CD4-positive, alpha-beta T cell (primary cell): ENCODE results near the gene TROAP. TPM values are rescaled to one million over a fixed set of nuclear protein-coding genes. Genes with fewer than 3 reads are reported as not detected.
"Not testable (repeated sequence)": the region's sequence is repeated elsewhere in the genome, so short reads cannot be mapped to it uniquely, and the experiment has no call there.

ENCODE experiments used
- ATAC-seq: fragments of 200-7000 bp; cut with Tn5 transposase; one replicate; pipeline ENCODE4 v1.10.0; 2022; ENCODE audit warnings: mild to moderate bottlenecking; ENCODE audit not compliant: poor library complexity
- CTCF ChIA-PET: fragments of 350-600 bp; sonication (Branson Sonifier 250); formaldehyde crosslinking; loops from one replicate; lab custom pipeline; 2021; ENCODE audit warnings: antibody characterized with exemption, inconsistent platforms; lab: Charles Lee
- POLR2A ChIA-PET: fragments of 350-600 bp; sonication (Branson Sonifier 250); formaldehyde crosslinking; loops from one replicate; lab custom pipeline; 2021; ENCODE audit warnings: antibody characterized with exemption, inconsistent platforms; lab: Charles Lee
- DNase-seq, 14 experiments: peaks; one replicate each; pipeline ENCODE4 v3.0.0-alpha.2; 2013 to 2020; ENCODE audit warnings: mixed read lengths in 2 of 14
- H3K27ac ChIP-seq, 2 donors: one replicate each; pipeline versions ENCODE4 v1.5.1 to v1.7.0; 2013; ENCODE audit warnings: low read length in 2 of 2, low read depth in 1 of 2, mild to moderate bottlenecking in 1 of 2
- H3K27me3 ChIP-seq, 2 experiments: 1 replicate in 1 of 2; 2 replicates in 1 of 2; pipeline versions ENCODE4 v1.6.1 to v1.7.0; 2013; ENCODE audit warnings: low read length in 2 of 2, control low read depth in 1 of 2, mild to moderate bottlenecking in 1 of 2, moderate library complexity in 1 of 2; ENCODE audit not compliant: insufficient read depth in 2 of 2, control insufficient read depth in 1 of 2
- H3K36me3 ChIP-seq: one replicate; pipeline ENCODE4 v1.6.1; 2013; ENCODE audit warnings: low read length, control low read depth; ENCODE audit not compliant: insufficient read depth
- H3K4me1 ChIP-seq: one replicate; pipeline ENCODE4 v1.6.1; 2013; ENCODE audit warnings: low read length, control low read depth; ENCODE audit not compliant: insufficient read depth
- H3K4me3 ChIP-seq: one replicate; pipeline ENCODE4 v1.5.1; 2013; ENCODE audit warnings: mild to moderate bottlenecking, low read length, moderate library complexity
- H3K9me3 ChIP-seq, 2 experiments: 1 replicate in 1 of 2; 2 replicates in 1 of 2; pipeline versions ENCODE4 v1.6.1 to v1.7.0; 2013; ENCODE audit warnings: low read length in 2 of 2, mild to moderate bottlenecking in 2 of 2, control low read depth in 1 of 2, moderate library complexity in 1 of 2; ENCODE audit not compliant: control insufficient read depth in 1 of 2, insufficient read depth in 1 of 2
- H3K27ac Mint-ChIP-seq: one replicate; pipeline ENCODE4 v1.8.0; 2020; ENCODE audit warnings: mixed read lengths
- H3K27me3 Mint-ChIP-seq: one replicate; pipeline ENCODE4 v1.8.0; 2021; ENCODE audit warnings: mixed read lengths
- H3K36me3 Mint-ChIP-seq: one replicate; pipeline ENCODE4 v1.8.0; 2021; ENCODE audit warnings: low read depth, mixed read lengths
- H3K4me1 Mint-ChIP-seq: one replicate; pipeline ENCODE4 v1.8.0; 2021; ENCODE audit warnings: low read depth, mixed read lengths
- H3K4me3 Mint-ChIP-seq: one replicate; pipeline ENCODE4 v1.8.0; 2020; ENCODE audit warnings: mild to moderate bottlenecking, mixed read lengths
- H3K9me3 Mint-ChIP-seq: one replicate; pipeline ENCODE4 v1.8.0; 2020; ENCODE audit warnings: mixed read lengths
- CTCF ChIP-seq: fragments of 200-600 bp; IDR thresholded peaks from one replicate; pipeline ENCODE4 v1.8.0; 2022; ENCODE audit warnings: antibody characterized with exemption, mild to moderate bottlenecking
- intact Hi-C, 2 experiments: fragments of 100-400 bp; cut with DNase I in 1 of 2; cut with micrococcal nuclease in 1 of 2; formaldehyde crosslinking; loops; one replicate each; pipeline versions ENCODE4 v1.15.1 to v1.9.0; 2023 to 2025; cut with DNase I, micrococcal nuclease
- total RNA-seq, 174 experiments: library from RNA in 2 of 174; stranded (reverse) in 2 of 174; gene quantifications; one replicate each; pipeline ENCODE4 v1.2.3 and lab custom pipeline; 2021 to 2026

The TROAP gene
- total RNA-seq, 2 experiments from 2014 or later, result 0.30 to 0.31 TPM

DNA sequence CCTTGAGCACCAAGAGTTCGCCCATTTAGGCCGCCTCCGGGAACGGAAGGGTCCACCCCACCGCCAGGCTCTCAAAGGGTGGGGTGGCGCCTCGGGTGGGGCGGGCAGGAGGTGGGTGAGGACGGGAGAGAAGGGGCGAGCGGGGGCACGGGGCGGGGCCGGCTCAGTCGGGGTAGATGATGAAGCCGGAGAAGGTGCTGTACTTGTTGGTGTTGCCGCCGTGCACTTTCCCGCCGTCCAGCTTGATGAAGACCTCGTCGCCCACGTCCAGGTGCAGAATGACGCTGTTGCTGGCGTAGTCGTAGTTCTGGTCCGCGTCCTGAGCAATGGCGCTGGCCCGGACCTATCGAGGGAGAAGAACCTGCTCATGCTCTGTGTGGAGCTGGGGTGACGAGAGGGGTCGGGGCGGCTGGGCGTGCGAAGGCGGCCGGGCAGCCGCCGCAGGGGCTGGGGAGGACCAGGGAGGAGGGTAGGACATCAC lies 9.9 kb downstream of the TROAP start:
- Mint-ChIP-seq H3K4me3 (peak overlapping the region; percentile 1), H3K4me1 (peaks cover 30% of the 10 kb centered on the region), H3K9me3 (no peaks in the 10 kb centered on the region), H3K36me3 (no peaks in the 10 kb centered on the region), H3K27me3 (peaks cover 62% of the 10 kb centered on the region), H3K27ac (no peak overlapping the region)
- Histone ChIP-seq H3K9me3 (peaks cover 0 to 8% of the 10 kb centered on the region in 2 experiments), H3K27me3 (peaks cover 44 to 48% of the 10 kb centered on the region in 2 experiments), H3K36me3 (no peaks in the 10 kb centered on the region), H3K27ac (no peak overlapping the region), H3K4me1 (peaks cover 26% of the 10 kb centered on the region), H3K4me3 (no peak overlapping the region)
- ATAC-seq (no peak), DNase-seq (peak in 1 of 14 experiments; percentile 15)
- ChIA-PET CTCF (interaction anchor here (1.2 to 2.7 kb wide), 3 partner anchors 10 to 18 kb away, joined by 4 to 28 read pairs (median 25); partner anchors contain the start of gene DNAJC22), POLR2A (interaction anchor here (0.6 kb wide), 1 partner anchor 9 kb away, joined by 3 read pairs; no protein-coding TSS in a partner anchor)
- intact Hi-C loops, result no loop called here
- TF ChIP-seq CTCF, result no peak

DNA sequence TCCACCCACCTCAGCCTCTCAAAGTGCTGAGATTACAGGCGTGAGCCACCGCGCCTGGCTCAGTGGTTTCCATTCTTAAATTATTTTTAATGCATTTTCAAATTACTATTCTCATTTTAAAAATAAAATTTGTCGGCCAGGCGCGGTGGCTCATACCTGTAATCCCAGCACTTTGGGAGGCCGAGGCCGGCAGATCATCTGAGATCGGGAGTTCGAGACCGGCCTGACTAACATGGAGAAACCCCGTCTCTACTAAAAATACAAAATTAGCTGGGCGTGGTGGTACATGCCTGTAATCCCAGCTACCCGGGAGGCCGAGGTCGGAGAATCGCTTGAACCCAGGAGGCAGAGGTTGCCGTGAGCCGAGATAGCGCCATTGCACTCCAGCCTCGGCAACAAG lies 10.7 kb downstream of the TROAP start:
- ChIA-PET POLR2A (interaction anchor here (0.6 kb wide), 1 partner anchor 9 kb away, joined by 3 read pairs; no protein-coding TSS in a partner anchor), CTCF (interaction anchor here (0.7 to 2.7 kb wide), 2 partner anchors 9 to 14 kb away, joined by 5 to 25 read pairs; no protein-coding TSS in a partner anchor)
- DNase-seq, ATAC-seq, H3K36me3 ChIP-seq, H3K9me3 ChIP-seq, H3K4me3 Mint-ChIP-seq, H3K9me3 Mint-ChIP-seq, H3K4me3 ChIP-seq, H3K27ac Mint-ChIP-seq, intact Hi-C loops, H3K36me3 Mint-ChIP-seq, H3K27ac ChIP-seq: not testable (repeated sequence)
- Mint-ChIP-seq H3K4me1 (peaks cover 32% of the 10 kb centered on the region), H3K27me3 (peaks cover 70% of the 10 kb centered on the region)
- Histone ChIP-seq H3K27me3 (peaks cover 48 to 57% of the 10 kb centered on the region in 2 experiments), H3K4me1 (peaks cover 28% of the 10 kb centered on the region)

DNA sequence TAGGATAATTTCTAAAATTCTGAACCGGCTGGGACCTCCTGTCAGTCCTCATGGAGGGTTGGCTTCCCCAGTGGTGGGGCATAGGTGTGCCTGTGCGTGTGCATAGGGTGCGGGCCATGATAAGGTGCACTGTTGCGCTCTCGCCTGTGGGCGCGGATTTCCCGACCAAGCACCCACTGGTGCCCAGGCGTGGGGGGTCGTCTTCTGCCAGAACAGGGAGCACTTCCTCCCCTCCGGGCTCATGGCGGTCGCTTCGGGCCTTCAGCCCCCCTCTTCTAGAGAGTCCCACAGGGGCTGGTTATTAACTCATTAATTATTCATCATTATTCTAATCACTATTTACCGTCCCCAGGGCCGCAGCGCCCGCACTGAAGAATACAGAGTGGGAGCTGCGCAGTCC lies 11.2 kb downstream of the TROAP start:
- Histone ChIP-seq H3K27ac (no peak overlapping the region), H3K4me1 (peaks cover 28% of the 10 kb centered on the region), H3K36me3 (no peaks in the 10 kb centered on the region), H3K9me3 (peaks cover 0 to 8% of the 10 kb centered on the region in 2 experiments), H3K27me3 (peaks cover 53 to 59% of the 10 kb centered on the region in 2 experiments), H3K4me3 (no peak overlapping the region)
- intact Hi-C loops, result no loop called here
- ATAC-seq (no peak), DNase-seq (peak in 1 of 14 experiments; percentile 23)
- no peak overlapping the region for H3K4me3 Mint-ChIP-seq
- no peaks in the 10 kb centered on the region for H3K36me3 Mint-ChIP-seq
- H3K9me3 Mint-ChIP-seq, result no peaks in the 10 kb centered on the region
- ChIA-PET CTCF (no interaction called here), POLR2A (no interaction called here)
- H3K4me1 Mint-ChIP-seq, result peaks cover 32% of the 10 kb centered on the region
- peaks cover 75% of the 10 kb centered on the region for H3K27me3 Mint-ChIP-seq
- H3K27ac Mint-ChIP-seq, result no peak overlapping the region
- TF ChIP-seq CTCF, result no peak
